ENCODE results near the gene WWP2. TPM values are rescaled to one million over a fixed set of nuclear protein-coding genes. Genes with fewer than 3 reads are reported as not detected.
"Not testable (repeated sequence)": the region's sequence is repeated elsewhere in the genome, so short reads cannot be mapped to it uniquely, and the experiment has no call there.

The WWP2 gene
- total RNA-seq, 4 donors from 2014 or later = 23.4 to 32.8 (median 29.6) TPM

DNA sequence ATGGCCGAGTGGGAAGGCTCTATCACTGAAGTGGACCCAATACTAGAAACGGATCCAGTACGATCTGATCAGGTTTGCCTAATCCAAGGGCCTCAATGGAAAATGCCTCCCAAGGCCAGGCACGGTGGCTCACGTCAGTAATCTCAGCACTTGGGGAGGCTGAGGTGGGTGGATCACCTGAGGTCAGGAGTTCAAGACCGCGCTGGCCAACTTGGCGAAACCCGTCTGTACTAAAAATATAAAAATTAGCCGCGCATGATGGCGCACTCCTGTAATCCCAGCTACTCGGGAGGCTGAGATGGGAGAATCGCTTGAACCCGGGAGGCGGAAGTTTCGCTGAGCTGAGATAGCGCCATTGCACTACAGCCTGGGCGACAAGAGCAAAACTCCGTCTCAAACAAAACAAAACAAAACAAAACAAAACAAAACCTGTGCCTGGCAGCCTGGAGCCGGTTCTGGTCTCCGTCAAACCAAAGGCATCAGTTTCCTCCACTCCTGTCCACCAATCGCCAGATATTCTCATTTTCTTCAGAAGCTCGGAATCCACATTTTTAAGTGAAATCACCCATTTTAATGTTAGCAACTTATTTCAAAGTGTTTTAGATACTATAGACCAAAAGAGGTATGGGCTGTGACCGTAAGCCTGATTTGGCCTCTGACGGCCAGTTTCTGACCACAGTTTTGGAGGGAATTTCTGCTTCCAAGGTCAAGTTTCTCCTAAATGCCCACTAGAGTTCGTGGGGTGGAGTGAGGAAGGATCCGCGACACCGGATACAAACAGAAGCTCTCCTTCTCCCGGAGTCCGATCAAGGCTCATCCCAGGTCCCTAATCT lies 36.4 kb upstream of the WWP2 start:
- intact Hi-C loops (cut with DNase I) = no loop called here
- no peaks in the 10 kb centered on the region for H3K9me3 ChIP-seq
- TF ChIP-seq, protein P1, sequence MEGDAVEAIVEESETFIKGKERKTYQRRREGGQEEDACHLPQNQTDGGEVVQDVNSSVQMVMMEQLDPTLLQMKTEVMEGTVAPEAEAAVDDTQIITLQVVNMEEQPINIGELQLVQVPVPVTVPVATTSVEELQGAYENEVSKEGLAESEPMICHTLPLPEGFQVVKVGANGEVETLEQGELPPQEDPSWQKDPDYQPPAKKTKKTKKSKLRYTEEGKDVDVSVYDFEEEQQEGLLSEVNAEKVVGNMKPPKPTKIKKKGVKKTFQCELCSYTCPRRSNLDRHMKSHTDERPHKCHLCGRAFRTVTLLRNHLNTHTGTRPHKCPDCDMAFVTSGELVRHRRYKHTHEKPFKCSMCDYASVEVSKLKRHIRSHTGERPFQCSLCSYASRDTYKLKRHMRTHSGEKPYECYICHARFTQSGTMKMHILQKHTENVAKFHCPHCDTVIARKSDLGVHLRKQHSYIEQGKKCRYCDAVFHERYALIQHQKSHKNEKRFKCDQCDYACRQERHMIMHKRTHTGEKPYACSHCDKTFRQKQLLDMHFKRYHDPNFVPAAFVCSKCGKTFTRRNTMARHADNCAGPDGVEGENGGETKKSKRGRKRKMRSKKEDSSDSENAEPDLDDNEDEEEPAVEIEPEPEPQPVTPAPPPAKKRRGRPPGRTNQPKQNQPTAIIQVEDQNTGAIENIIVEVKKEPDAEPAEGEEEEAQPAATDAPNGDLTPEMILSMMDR (IDR thresholded peaks at IDR 0.05) = no peak
- no peak for TF ChIP-seq POLR2A (IDR thresholded peaks at IDR 0.05)
- peaks cover 0 to 9% (median 0%) of the 10 kb centered on the region in 3 donors for H3K36me3 ChIP-seq
- H3K4me1 ChIP-seq = peaks cover 14 to 53% (median 26%) of the 10 kb centered on the region in 3 donors
- no peak for DNase-seq
- H3K4me3 ChIP-seq = peak overlapping the region; percentile 46 to 74 (median 56)
- H3K27ac ChIP-seq = peak overlapping the region; percentile 86 to 94 (median 90)
- H3K27me3 ChIP-seq = no peaks in the 10 kb centered on the region
- WGBS, 2 donors = 64 to 72% methylated on average over 30 of the region's 32 CpGs

- 3 to 7% methylated on average over 6 to 16 of the region's 31 CpGs for WGBS, 2 donors
- intact Hi-C loops (cut with DNase I) = no loop called here
- DNase-seq = peak; percentile 74
- peak within 1 kb of the TSS; percentile 46 to 74 (median 56) for H3K4me3 ChIP-seq
- peaks cover 14 to 49% (median 26%) of the 10 kb centered on the region in 3 donors for H3K4me1 ChIP-seq
- TF ChIP-seq, protein P1 (IDR thresholded peaks at IDR 0.05) = no peak
- TF ChIP-seq POLR2A (IDR thresholded peaks at IDR 0.05) = peak in 2 of 4 donors; percentile 59 to 68
- peaks cover 0 to 9% (median 0%) of the 10 kb centered on the region in 3 donors for H3K36me3 ChIP-seq
- H3K27ac ChIP-seq = peak within 1 kb of the TSS; percentile 86 to 94 (median 90)
- H3K27me3 ChIP-seq = no peaks in the 10 kb centered on the region
- H3K9me3 ChIP-seq = no peaks in the 10 kb centered on the region
Observed at GRCh38 chr16:69726313-69727060, 35.6 kb upstream of the WWP2 start, which contains the start of gene NQO1. Gene NQO1, minus strand, starts transcription at chr16:69726560. Its CDS starts 121 bp downstream, at chr16:69726439.

DNA sequence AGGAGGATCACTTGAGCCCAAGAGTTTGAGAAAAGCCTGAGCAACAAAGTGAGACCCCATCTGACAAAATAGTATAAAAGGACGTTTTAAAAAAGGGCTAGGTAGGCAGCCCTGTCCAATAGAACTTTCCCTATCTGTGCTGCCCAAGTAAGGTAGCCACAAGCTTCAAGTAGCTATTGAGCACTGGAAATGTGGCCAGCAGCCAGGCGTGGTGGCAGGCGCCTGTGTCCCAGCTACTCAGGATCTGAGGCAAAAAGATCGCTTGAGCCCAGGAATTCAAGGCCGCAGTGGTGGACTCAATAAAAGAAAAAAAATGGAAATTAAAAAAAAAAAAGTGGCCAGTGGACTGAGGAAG lies 34.2 kb upstream of the WWP2 start:
- no peak for DNase-seq
- H3K4me1 ChIP-seq = peaks cover 14 to 49% (median 26%) of the 10 kb centered on the region in 3 donors
- no peaks in the 10 kb centered on the region for H3K27me3 ChIP-seq
- WGBS, 2 donors = 89 to 95% methylated on average over 5 of the region's 5 CpGs
- H3K27ac ChIP-seq = peak overlapping the region; percentile 86 to 94 (median 90)
- intact Hi-C loops (cut with DNase I) = no loop called here
- no peaks in the 10 kb centered on the region for H3K36me3 ChIP-seq
- TF ChIP-seq, protein P1 (IDR thresholded peaks at IDR 0.05) = no peak
- no peak for TF ChIP-seq POLR2A (IDR thresholded peaks at IDR 0.05)
- peak overlapping the region in 2 of 4 donors; percentile 59 to 74 for H3K4me3 ChIP-seq
- H3K9me3 ChIP-seq = no peaks in the 10 kb centered on the region

GRCh38 chr16:69729030-69729429 lies 33.1 kb upstream of the WWP2 start:
- intact Hi-C loops (cut with DNase I) = not testable (repeated sequence)
- peaks cover 14 to 42% (median 26%) of the 10 kb centered on the region in 3 donors for H3K4me1 ChIP-seq
- WGBS, 2 donors = 62 to 75% methylated on average over 3 to 4 of the region's 4 CpGs

DNA sequence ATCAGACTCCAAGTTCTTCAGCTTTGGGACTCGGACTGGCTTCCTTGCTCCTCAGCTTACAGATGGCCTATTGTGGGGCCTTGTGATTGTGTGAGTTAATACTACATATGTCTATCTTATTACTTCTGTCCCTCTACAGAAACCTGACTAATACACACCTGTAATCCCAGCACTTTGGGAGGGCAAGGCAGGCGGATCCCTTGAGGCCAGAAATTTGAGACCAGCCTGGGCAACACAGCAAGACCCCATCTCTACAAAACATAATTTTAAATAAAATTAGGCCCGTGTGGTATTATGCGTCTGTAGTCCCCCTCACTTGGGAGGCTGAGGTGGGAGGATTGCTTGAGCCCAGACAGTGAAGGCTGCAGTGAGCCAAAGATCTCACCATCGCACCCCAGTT lies 30.9 kb upstream of the WWP2 start:
- peaks cover 9 to 20% (median 12%) of the 10 kb centered on the region in 3 donors for H3K4me1 ChIP-seq
- H3K27ac ChIP-seq; intact Hi-C loops (cut with DNase I); H3K36me3 ChIP-seq; H3K4me3 ChIP-seq; H3K9me3 ChIP-seq; H3K27me3 ChIP-seq; DNase-seq: not testable (repeated sequence)
- WGBS, 2 donors = 78 to 91% methylated on average over 4 to 5 of the region's 5 CpGs

More at GRCh38 chr16:69729030-69729429, 33.1 kb upstream of the WWP2 start:
- H3K27me3 ChIP-seq, DNase-seq, H3K4me3 ChIP-seq, H3K36me3 ChIP-seq, H3K9me3 ChIP-seq: not testable (repeated sequence)
- H3K27ac ChIP-seq = peak overlapping the region in 1 of 4 donors; percentile 5

GRCh38 chr16:69732101-69732500 lies 30.0 kb upstream of the WWP2 start:
- Histone ChIP-seq H3K4me1 (peaks cover 4 to 13% (median 9%) of the 10 kb centered on the region in 3 donors), H3K4me3 (no peak overlapping the region), H3K9me3 (no peaks in the 10 kb centered on the region), H3K27ac (no peak overlapping the region), H3K27me3 (no peaks in the 10 kb centered on the region), H3K36me3 (no peaks in the 10 kb centered on the region)
- WGBS, 2 donors = 83 to 87% methylated on average over 6 of the region's 6 CpGs
- TF ChIP-seq, protein P1 (IDR thresholded peaks at IDR 0.05) = no peak
- no peak for TF ChIP-seq POLR2A (IDR thresholded peaks at IDR 0.05)
- intact Hi-C loops (cut with DNase I) = no loop called here
- no peak for DNase-seq

Measured in esophagus squamous epithelium (tissue), 5 donors.